Measurements from ENCODE around the gene TUBB3. TPM values are rescaled to one million over a fixed set of nuclear protein-coding genes. Genes with fewer than 3 reads are reported as not detected.

TUBB3 gene
- total RNA-seq, 1 experiment from 2014 or later = 164 TPM

- no peak overlapping the region for H2BK12ac ChIP-seq (ENCODE audit: insufficient read length, low read depth, low read length)
- Mint-ChIP-seq H3K4me1 (no peaks in the 10 kb centered on the region), H3K36me3 (ENCODE audit: insufficient read depth in 1 of 3, low read depth in 3 of 3) (peaks cover 15 to 63% (median 62%) of the 10 kb centered on the region in 3 experiments), H3K27ac (no peak overlapping the region), H3K4me3 (no peak overlapping the region), H3K27me3 (ENCODE audit: low read depth) (no peaks in the 10 kb centered on the region), H3K9me3 (no peaks in the 10 kb centered on the region)
- no peaks in the 10 kb centered on the region for H3K9me3 ChIP-seq (ENCODE audit: control insufficient read depth, low read depth, low read length)
- no peak overlapping the region for H3K56ac ChIP-seq (ENCODE audit: insufficient read length, low read depth, low read length)
- H3K27ac ChIP-seq (ENCODE audit: insufficient read length, low read depth, low read length) = no peak overlapping the region
- H4K5ac ChIP-seq (ENCODE audit: insufficient read length, low read depth, low read length) = no peak overlapping the region
- no peaks in the 10 kb centered on the region for H3K79me2 ChIP-seq (ENCODE audit: insufficient read depth, low read length)
- H4K91ac ChIP-seq (ENCODE audit: insufficient read length, low read depth, low read length) = no peak overlapping the region
- no peak overlapping the region for H3K4ac ChIP-seq (ENCODE audit: low read depth, low read length)
- H3K79me1 ChIP-seq (ENCODE audit: insufficient read depth, low read depth, low read length, poor library complexity, severe bottlenecking) = no peaks in the 10 kb centered on the region
- no peak overlapping the region for H3K4me2 ChIP-seq (ENCODE audit: insufficient read depth, insufficient read length, low read length)
- no peak overlapping the region for H2AFZ ChIP-seq (ENCODE audit: low read length)
- no peak overlapping the region for H3K14ac ChIP-seq (ENCODE audit: insufficient read depth, low read length)
- H3K4me1 ChIP-seq (ENCODE audit: insufficient read depth, low read length) = no peaks in the 10 kb centered on the region
- H2BK5ac ChIP-seq (ENCODE audit: insufficient read length, low read length) = no peak overlapping the region
- no peaks in the 10 kb centered on the region for H4K20me1 ChIP-seq (ENCODE audit: control insufficient read depth, insufficient read depth, insufficient read length)
- no peak overlapping the region for H2BK15ac ChIP-seq (ENCODE audit: low read depth, low read length)
- DNase-seq = no peak
- no peak for TF ChIP-seq CTCF (conservative IDR thresholded peaks at IDR 0.05)
- H3K18ac ChIP-seq (ENCODE audit: insufficient read length, low read depth, low read length) = no peak overlapping the region
- H3K9ac ChIP-seq (ENCODE audit: extremely low read depth, insufficient read length, low read length) = no peak overlapping the region
- H3K27me3 ChIP-seq (ENCODE audit: insufficient read depth, low read length) = no peaks in the 10 kb centered on the region
- no peaks in the 10 kb centered on the region for H3K23me2 ChIP-seq (ENCODE audit: insufficient read length, low read depth, low read length, poor library complexity, severe bottlenecking)
- H3T11ph ChIP-seq (ENCODE audit: low read length) = no peak overlapping the region
- no peak overlapping the region for H3K23ac ChIP-seq (ENCODE audit: insufficient read length, low read depth, low read length)
- WGBS (ENCODE audit: extremely low coverage, insufficient read length, low lambda C conversion rate) = no CpG with 5 or more reads among the region's 45 CpGs
- no peak overlapping the region for H4K8ac ChIP-seq (replicated peaks; ENCODE audit: insufficient read length, low read depth, low read length)
- no peak overlapping the region for H2AK5ac ChIP-seq (ENCODE audit: insufficient read length, low read length)
- no peak overlapping the region for H2BK120ac ChIP-seq (ENCODE audit: low read depth, low read length, poor library complexity, severe bottlenecking)
- no peak overlapping the region for H2BK20ac ChIP-seq (ENCODE audit: low read depth, low read length, poor library complexity, severe bottlenecking)
These were observed 29.2 kb upstream of the TUBB3 start for GRCh38 chr16:89893642-89894548.
